CD4-positive, alpha-beta T cell treated with Interleukin-1 beta for 1 hour (primary cell): Measurements from ENCODE around the gene IL23A.
A peak's percentile ranks its signal among the peaks of the same experiment; 100 is the strongest.
"Not testable (repeated sequence)": the region's sequence is repeated elsewhere in the genome, so short reads cannot be mapped to it uniquely, and the experiment has no call there.

Experiments
- DNase-seq, 2 donors: peaks; one replicate each; pipeline ENCODE4 v3.0.0-alpha.2; 2020 to 2022

Gene IL23A, protein sequence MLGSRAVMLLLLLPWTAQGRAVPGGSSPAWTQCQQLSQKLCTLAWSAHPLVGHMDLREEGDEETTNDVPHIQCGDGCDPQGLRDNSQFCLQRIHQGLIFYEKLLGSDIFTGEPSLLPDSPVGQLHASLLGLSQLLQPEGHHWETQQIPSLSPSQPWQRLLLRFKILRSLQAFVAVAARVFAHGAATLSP

DNA sequence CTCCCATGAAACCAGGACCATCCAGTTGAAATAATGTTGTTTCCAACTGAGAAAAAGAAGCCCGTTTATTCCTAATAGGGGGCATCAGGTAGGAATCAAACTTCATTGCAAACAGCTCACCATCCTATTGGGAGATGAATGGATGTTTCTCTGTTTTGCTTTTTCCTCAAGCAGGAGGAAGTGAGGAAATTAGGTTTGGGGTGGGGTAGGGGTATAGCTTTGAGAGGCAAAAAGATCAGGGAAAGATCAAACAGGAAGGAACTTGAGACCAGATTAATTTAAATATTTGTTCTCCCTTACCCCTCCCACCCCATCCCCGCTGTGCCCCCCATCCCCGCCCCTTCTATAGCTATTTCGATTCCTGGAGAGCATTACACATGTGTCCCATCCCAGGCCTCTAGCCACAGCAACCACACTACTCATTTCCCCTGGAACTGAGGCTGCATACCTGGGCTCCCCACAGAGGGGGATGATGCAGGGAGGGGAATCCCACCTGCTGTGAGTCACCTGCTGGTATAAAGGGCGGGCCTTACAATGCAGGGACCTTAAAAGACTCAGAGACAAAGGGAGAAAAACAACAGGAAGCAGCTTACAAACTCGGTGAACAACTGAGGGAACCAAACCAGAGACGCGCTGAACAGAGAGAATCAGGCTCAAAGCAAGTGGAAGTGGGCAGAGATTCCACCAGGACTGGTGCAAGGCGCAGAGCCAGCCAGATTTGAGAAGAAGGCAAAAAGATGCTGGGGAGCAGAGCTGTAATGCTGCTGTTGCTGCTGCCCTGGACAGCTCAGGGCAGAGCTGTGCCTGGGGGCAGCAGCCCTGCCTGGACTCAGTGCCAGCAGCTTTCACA is at the start of gene IL23A:
IL23A (plus strand) TSS at position 577 of the 850 bp plus-strand sequence; CDS start at position 738, 161 bp downstream.
- peak; percentile 89 to 91 for DNase-seq

DNA sequence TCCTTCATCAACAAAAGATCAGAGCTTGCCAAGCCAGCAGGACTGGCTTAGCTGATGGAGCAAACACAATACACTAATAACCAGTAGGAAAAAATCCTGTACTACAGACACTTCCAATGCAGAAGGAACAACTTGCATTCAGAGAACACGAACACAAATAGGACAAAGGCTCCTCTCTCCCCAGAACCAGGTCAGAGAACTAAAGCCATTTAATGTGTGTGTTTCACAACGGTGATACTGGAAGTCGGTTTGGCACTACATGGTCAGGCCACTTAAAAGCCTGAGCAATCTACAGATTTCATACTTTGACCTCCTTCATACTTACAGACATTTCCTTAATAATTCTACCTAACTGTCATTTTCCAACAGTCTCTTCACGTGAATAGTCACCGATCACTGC is 44.9 kb upstream of the IL23A start:
- no peak for DNase-seq

DNA sequence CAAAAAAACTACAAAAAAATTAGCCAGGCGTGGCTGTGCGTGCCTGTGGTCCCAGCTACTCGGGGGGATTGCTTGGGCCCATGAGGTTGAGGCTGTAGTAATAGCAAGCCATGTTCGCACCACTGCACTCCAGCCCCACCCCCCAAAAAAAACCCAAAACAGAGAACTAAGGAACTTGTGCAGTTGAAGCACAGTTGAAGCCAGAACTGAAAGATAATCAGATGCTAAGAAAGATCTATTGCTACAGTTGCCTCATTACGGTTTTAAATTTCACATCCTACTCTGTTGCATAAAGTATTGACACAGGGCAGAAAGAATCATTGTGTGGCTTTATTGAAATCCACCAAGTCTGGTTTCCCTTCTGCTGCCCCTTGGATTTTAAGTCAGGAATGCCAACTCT is 42.4 kb upstream of the IL23A start:
- no peak for DNase-seq

DNA sequence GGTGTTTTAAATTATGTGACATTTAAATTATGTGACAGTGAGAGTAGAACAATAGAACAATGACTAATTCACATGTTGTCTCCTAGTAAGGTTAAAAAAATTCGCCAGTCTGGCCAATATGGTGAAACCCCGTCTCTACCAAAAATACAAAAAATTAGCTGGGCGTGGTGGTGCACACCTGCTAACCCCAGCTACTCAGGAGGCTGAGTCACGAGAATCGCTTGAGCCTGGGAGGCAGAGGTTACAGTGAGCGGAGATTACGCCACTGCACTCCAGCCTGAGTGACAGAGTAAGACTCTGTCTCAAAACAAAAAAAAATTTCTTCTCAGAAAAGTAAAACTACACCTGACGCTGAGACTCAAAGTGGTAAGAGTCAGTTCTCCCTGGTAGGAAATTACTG is 41.3 kb upstream of the IL23A start:
- DNase-seq: no peak

DNA sequence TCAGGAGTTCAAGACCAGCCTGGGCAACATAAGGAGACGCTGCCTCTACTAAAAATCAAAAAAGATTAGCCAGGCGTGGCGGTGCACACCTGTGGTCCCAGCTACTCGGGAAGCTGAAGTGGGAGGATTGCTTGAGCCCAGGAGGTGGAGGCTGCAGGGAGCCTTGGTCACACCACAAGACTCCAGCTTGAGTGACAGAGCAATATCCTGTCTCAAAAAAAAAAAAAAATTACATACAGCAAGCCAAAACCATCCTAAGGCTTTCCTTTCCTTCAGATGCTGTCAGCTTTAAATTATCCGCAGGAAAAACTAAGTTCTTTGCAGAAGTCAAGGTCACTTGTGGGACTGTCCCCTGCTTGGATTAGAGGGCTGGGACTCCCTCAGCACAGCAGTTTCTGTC is 39.9 kb upstream of the IL23A start:
- DNase-seq: no peak

DNA sequence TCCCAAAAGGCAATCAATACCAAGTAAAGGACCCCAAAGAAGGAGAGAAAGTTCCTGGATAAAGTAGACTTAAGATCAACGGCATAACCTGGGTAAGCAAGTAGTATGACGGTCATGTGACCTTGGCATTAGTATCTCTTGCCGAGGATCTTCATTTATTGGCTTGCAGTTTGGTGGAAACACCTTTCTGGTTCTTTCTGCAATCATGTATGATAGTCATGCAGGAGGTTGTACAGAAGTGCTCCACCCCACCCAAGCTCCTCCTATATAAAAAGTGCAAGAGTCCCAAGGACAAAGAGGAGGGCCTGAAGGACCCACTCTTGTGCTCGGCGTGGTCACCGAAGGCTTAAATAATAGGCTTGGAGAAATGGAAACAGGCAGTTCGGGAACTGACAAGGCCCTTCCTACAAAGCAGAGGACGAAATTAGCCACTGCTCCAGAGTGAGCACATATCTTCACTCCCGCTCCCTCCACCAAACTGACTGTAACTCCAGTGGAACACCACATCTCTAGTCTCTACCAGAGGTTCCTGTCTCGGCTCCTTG is 39.3 kb upstream of the IL23A start:
- peak in 1 of 2 donors; percentile 46 for DNase-seq

DNA sequence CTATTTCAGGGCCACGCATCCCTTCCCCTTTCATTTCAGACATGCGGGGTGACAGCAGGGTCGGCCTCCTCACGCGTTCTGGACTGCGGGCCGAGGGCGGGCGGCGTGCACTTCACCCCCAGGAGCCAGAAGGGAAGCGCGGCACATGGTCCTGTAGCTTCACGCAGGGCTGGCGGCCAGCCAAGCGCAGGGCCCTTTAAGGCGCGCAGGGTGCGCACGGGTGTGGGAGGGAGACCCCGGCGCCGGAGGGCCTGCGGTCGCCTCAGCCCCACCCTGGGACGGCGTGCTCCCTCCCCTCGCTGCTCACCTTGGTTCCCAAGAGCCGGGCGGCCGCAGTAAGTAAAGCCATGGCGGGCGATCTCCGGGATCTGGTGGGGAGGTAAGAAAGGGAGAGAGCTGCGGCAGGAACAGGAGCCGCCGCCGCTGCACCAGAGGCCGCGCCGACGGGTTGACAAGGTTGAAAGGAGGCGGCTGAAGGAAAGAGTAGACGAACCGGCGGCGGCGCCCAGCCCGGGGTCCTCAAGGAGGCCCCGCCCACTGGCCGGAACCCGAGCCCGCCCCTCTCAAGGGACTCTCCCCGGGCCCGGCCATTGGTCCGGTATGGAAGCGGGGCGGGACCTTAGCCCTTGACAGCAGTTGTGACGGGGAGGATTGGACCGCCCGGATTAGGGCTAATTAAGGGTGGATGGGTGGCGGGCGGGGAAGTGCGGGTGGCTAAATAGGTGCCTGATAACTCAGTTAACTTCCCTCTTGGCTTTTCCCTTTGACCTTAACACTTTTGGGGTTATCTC is 38.6 kb upstream of the IL23A start, which contains the start of gene CS:
CS (minus strand) TSS at position 478 of the 791 bp plus-strand sequence; CDS start at position 349, 129 bp downstream.
- peak; percentile 99 for DNase-seq

DNA sequence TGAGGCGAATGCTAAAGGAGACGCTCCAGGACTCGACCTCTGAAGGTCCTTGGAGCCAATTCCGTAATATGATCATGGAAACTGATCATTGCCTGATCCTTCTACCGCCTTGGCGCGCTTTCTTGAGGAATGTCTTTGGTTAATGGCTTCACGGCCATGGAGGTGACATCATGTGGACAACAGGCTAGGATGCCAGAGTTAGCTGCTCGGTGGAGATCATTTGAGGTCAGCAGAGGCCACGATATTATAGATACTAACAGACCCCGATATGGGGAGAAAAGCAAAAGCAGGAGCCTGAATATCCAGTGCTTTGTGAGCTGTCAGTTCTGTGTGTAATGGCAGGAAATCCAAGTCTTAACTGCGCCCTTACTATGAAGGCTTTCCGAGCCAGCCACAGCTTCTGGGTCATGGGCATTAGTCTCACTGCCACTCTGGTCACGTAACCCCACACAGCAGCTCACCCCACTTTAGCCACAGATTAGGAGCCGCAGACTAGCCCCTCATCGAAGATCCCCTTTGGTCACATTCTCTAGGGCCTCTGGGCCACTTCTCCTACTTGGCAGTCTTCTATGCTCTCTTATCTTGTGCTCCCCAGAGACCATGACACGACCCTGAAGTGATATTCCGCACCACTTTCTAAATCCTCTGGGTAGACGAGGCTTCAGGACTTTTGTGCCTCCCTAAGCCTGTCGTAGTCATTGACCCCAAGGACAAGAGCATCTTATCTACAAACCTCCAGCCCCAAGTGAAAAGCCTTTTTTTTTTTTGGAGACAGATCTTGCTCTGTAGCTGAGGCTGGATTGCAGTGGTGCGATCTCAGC is 37.8 kb upstream of the IL23A start:
- no peak for DNase-seq

DNA sequence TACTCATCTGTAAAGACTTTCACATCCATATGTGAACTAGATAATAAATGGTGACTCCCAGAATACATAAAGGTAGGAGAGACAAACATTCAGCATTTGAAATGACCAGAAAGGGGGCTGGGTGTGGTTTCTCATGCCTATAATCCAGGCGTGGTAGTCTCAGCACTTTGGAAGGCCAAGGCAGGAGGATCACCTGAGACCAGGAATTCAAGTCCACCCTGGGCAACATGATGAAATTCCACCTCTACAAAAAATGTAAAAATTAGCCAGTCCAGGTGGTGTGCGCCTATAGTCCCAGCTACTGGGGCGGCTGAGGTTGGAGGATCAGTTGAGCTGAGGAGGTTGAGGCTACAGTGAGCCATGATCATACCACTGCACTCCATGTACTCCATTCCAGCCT is 34.4 kb upstream of the IL23A start:
- DNase-seq: no peak

DNA sequence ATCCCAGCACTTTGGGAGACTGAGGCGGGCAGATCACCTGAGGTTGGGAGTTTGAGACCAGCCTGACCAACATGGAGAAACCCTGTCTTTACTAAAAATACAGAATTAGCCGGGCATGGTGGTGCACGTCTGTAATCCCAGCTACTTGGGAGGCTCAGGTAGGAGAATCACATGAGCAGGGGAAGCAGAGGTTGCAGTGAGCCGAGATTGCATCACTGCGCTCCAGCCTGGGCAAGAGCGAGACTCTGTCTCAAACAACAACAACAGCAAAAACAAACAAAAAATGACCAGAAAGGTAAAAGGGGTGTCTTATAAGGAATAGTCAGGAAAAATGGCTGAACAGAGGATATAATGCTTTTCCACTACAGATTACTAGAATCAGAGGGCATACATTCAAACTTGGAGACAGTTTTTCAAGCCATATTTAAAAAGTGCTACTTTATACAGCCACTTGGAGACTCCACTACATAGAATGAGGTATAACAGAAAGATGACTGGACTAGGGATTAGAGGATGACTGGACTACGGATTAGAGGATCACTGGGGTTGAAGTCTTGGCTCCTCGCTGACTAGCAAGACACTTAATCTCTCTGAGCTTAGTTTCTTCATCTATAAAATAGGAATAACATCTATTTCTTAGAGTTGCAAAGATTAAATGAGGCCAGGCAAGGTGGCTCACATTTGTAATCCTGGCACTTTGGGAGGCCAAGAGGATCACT is 33.7 kb upstream of the IL23A start:
- no peak for DNase-seq

DNA sequence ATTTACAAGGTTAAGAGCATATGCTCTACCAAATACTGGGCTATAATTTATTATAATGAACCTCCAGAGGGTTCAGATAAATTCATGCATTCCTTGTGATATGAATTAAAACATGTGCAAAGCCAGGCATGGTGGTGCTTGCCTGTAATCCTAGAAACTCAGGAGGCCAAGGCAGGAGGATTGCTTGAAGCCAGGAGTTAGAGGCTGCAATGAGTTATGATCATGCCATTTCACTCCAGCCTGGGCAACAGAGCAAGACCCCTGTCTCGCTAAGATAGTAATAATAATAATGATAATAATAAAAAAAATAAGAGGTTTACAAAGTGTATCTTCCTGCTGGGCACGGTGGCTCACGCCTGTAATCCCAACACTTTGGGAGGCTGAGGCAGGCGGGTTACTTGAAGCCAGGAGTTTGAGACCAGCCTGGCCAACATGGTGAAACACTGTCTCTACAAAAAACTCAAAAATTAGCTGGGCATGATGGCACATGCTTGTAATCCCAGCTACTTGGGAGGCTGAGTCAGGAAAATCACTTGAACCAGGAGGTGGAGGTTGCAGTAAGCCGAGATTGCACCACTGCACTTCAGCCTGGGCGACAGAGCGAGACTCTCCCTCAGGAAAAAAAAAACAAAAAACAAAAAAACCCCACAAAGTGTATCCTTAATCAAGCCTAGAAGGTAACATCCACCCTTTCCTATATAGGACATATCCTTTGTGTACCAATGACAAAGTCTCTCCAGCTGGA is 31.3 kb upstream of the IL23A start:
- no peak for DNase-seq

DNA sequence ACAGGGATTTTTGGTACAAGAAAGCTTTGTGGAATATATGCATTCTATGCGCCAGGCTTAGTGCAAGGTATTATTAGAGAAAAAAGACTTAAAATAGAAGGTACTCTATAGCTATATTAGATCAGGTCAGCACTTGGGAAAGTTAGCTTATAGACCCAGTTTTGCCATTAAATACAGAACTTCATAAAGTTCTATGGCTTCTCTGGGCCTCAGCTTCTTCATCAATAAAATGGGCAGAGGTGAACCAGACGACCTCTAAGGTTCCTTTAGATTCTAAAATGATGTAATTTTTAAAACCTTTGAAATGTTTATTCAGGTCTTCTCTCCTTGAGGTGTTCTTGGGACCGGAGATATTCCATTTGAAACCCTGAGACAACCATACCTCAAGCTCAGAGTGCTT is 30.0 kb upstream of the IL23A start:
- no peak for DNase-seq

DNA sequence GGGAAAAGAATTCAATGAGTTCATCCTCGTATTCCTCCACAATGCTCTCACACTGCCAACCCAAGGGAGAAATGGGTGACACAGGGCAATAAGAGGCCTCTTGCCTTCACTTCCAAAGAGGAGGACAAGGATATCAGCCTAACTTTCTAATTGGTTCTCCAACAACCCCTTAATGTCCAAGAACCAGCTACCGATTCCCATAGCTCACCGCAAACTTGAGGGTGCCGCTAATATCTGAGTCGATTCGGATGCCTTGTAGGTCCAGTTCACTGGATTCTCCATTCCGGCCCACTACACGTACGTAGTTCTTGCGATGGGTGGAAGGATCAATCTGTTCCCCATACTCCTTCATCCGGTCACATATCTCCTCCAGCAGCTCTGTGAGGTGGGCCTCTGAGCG is 27.7 kb upstream of the IL23A start:
- no peak for DNase-seq

DNA sequence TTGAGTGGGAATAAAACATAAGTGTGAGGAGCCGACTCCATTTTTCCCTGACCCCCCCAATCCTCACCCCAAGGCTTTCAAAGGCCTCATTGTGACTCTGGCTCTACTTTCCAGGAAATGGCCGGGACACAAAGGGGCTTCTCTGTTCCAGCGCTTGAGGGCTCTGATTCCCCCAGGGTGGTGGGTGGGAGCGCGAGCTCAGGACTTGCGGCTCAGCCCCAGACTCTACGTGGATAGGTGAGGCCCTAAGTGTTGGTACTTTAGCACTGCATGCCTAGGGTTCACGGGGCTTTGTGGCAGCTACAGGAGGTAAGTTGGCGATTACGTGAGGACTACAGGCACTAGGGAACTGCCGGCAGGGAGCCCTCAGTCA is 23.4 kb upstream of the IL23A start:
- no peak for DNase-seq

DNA sequence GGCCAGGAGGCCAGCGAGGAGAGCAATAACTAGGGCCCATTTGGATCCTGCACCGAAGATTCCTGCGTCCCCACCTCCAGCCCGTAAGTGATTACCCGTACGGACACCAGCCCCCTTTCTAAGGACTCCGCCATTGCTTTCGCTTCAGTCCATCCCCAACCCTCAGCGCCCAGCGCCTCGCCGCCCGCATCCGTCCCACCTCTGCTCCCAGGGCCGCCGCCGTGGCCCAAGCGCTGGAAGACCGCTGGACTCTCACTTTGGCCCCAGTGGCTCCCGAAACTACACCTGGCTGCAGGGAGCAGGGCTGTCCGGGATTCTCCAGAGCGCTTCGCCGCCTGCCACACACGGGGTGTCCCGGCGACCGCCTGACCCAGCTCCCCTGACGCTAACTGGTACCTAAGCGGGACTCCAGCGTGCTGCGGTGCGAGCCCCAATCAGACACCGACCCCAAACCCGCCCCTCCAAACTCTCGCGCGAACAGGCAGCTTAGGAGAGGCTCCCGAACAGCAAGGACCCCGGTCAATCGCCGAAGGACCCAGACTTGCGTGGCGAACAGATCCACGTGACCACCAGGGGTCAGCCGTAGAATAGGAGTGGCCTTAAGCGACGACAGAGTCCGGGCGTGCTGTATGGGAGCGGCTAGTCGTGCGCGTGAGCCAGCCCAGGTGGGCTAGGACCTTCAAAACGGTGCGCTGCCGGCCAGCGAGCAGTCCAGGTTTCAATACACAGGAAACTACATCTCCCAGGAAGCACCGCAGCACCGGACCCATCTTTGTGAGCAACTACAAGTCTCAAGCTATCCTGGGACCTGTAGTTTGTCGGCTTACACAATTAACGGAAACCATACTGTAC is 22.8 kb upstream of the IL23A start, which contains the start of gene CNPY2:
CNPY2 (minus strand) TSS at position 367 of the 852 bp plus-strand sequence. CDS start 771 bp downstream, outside the sequence.
- peak; percentile 95 for DNase-seq

DNA sequence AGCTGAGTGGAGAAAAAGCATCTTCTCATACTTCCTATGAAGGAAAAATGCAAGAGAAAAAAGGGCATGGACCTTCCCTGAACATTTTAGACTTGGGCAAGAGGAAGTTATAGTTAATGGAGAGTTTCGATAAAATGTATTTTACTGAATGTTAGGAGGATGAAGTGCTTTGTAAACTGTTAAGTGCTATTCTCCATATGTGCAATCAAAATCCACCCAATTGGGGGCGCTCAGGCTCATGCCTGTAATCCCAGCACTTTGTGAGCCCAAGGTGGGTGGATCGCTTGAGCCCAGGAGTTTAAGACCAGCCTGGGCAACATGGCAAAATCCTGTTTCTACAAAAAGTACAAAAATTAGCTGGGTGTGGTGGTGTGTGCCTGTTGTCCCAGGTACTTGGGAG is 21.0 kb upstream of the IL23A start:
- no peak for DNase-seq

DNA sequence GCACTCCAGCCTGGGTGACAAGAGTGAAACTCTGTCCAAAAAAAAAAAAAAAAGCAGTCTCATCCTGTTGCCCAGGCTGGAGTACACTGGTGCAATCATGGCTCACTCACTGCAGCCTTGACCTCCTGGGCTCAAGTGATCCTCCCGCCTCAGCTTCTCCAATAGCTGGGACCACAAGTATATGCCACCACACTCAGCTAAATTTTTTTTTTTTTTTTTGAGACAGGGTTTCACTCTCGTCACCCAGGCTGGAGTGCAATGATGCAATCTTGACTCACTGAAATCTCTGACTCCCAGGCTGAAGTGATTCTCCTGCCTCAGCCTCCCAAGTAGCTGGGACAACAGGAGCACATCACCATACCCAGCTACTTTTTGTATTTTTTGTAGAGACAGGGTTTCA is 17.7 kb upstream of the IL23A start:
- DNase-seq: peak in 1 of 2 donors; percentile 61

DNA sequence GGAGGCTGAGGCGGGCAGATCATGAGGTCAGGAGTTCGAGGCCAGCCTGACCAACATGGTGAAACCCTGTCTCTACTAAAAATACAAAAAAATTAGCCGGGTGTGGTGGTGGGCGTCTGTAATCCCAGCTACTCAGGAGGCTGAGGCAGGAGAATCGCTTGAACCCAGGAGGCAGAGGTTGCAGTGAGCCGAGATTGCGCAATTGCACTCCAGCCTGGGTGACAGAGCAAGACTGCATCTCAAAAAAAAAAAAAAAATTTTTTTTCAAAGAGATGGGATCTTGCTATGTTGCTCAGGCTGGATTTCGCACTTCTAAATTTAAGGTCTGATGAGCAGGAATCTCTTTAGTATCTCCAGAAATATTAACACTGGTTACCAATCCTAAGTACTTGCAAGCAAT is 17.1 kb upstream of the IL23A start:
- DNase-seq: not testable (repeated sequence)

DNA sequence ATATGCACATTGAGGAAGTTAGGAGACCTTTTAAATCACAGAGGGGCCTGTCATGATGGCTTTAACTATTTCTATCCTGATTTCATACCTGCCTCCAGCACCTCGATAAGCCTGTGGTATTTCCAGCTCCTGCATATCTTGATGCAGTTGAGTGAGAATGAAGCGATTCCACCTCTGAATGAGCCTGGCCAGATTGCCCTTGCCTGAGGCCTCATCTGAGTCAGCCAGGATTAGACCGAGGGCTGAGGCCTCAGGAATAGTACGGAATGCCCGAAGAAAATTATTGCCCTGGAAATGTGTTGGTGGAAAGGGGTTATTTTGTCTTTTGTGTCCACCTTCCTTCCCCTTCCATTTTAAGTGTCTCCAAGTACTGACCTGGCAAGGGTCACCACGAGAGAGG is 14.5 kb upstream of the IL23A start:
- DNase-seq: no peak

DNA sequence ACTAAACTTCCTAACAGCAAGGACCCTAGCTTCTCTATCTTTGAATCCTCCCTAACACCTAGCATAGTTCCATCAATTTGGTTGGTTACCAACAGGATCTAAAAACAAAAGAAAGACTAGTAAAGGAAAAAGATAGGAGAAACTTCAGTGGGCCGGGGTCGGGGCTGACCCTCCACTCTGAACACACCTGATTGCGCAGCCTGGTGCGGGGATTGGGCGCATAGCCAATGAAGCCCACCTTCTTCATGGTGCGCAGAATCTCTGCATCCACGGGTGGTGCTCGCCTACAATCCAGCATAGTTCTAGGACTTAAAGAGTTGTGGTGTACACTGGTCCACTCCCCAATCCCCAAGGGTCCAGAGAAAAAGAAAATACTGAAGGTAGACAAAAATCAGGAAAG is 12.6 kb upstream of the IL23A start:
- no peak for DNase-seq
